SK-N-SH (cell line): ENCODE measurements around the gene SPIRE1.

ENCODE experiments used
- CTCF ChIP-seq: fragments of 200-600 bp; sonication (generic); IDR thresholded peaks from 2 replicates; pipeline ENCODE4 v1.6.1; 2017; ENCODE audit warnings: antibody characterized with exemption, mild to moderate bottlenecking, moderate library complexity
- EP300 ChIP-seq, 2 experiments: IDR thresholded peaks; 2 replicates each; pipeline versions ENCODE4 v1.4.0 to v1.6.1; 2012; ENCODE audit warnings: borderline replicate concordance in 1 of 2, low read depth in 1 of 2, low read length in 1 of 2
- GABPA ChIP-seq: IDR thresholded peaks from 2 replicates; pipeline ENCODE4 v1.4.0; 2012; ENCODE audit warnings: low read depth, mild to moderate bottlenecking
- POLR2AphosphoS5 ChIP-seq: IDR thresholded peaks from 2 replicates; pipeline ENCODE4 v1.6.1; 2012; ENCODE audit warnings: low read depth, low read length
- RAD21 ChIP-seq: IDR thresholded peaks from 2 replicates; pipeline ENCODE4 v1.6.1; 2012; ENCODE audit warnings: mild to moderate bottlenecking, low read length
- RXRA ChIP-seq: IDR thresholded peaks from 2 replicates; pipeline ENCODE4 v1.4.0; 2012; ENCODE audit warnings: low read depth, mild to moderate bottlenecking, borderline replicate concordance
- SMC3 ChIP-seq: IDR thresholded peaks from 2 replicates; pipeline ENCODE4 v1.6.1; 2012; ENCODE audit warnings: low read depth, low read length, improper control_type of control experiment
- TAF1 ChIP-seq: IDR thresholded peaks from 2 replicates; pipeline ENCODE4 v1.6.1; 2012; ENCODE audit warnings: low read depth, mild to moderate bottlenecking, low read length, moderate library complexity, borderline replicate concordance
- YY1 ChIP-seq: IDR thresholded peaks from 2 replicates; pipeline ENCODE4 v1.4.0; 2012; ENCODE audit warnings: low read depth, mild to moderate bottlenecking

DNA sequence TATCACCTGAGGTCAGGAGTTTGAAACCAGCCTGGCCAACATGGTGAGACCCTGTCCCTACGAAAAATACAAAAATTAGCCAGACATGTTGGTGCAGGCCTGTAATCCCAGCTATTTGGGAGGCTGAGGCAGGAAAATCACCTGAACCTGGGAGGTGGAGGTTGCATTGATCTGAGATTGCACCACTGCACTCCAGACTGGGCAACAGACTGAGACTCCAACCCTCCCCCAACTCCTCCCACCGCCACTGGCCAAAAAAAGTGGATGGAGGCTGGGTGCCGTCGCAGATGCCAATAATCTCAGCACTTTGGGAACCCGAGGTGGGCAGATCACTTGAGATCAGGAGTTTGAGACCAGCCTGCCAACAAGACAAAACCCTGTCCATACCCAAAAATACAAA lies 10.1 kb upstream of the SPIRE1 start:
- TF ChIP-seq RXRA, result no peak
- TF ChIP-seq EP300 (IDR thresholded peaks at IDR 0.05; ENCODE audit: borderline replicate concordance in 1 of 2, low read depth in 1 of 2, low read length in 1 of 2), result no peak
- no peak for TF ChIP-seq YY1
- TF ChIP-seq TAF1, result no peak
- no peak for TF ChIP-seq POLR2AphosphoS5
- no peak for TF ChIP-seq RAD21
- TF ChIP-seq CTCF, result no peak
- TF ChIP-seq SMC3, result no peak
- TF ChIP-seq GABPA, result no peak
